Pancreas (tissue), 10 donors: Measurements from ENCODE around the gene DLX1. TPM values are rescaled to one million over a fixed set of nuclear protein-coding genes. Genes with fewer than 3 reads are reported as not detected.

Experiments used
- ATAC-seq, 4 donors: fragments of 200-7000 bp; cut with Tn5 transposase; one replicate each; pipeline versions ENCODE4 v1.8.0 to v1.9.1; 2020; ENCODE audit warnings: mild to moderate bottlenecking in 4 of 4, moderate library complexity in 4 of 4
- DNase-seq, 6 donors: peaks; one replicate each; pipeline ENCODE4 v3.0.0-alpha.2; 2020
- FAIRE-seq: peaks from 2 replicates; lab custom pipeline; 2012; peaks lifted over from hg19 to GRCh38; lab: Jason Lieb, UNC
- H3K27ac ChIP-seq, 4 donors: fragments of 200-600 bp; sonication (generic); 1 replicate in 3 of 4; 2 replicates in 1 of 4; pipeline versions ENCODE4 v1.5.0 to v1.8.0; 2020
- H3K27me3 ChIP-seq, 4 donors: fragments of 200-600 bp; one replicate each; pipeline ENCODE4 v1.8.0; 2021
- H3K36me3 ChIP-seq, 3 donors: fragments of 200-600 bp; sonication (generic) in 1 of 3; one replicate each; pipeline versions ENCODE4 v1.5.0 to v1.8.0; 2020 to 2021
- H3K4me1 ChIP-seq, 3 donors: fragments of 200-600 bp; one replicate each; pipeline ENCODE4 v1.8.0; 2021
- H3K4me3 ChIP-seq, 4 donors: fragments of 200-600 bp; sonication (generic) in 2 of 4; one replicate each; pipeline versions ENCODE4 v1.5.0 to v1.8.0; 2020 to 2021
- H3K9me3 ChIP-seq, 4 donors: fragments of 200-600 bp; one replicate each; pipeline ENCODE4 v1.8.0; 2021
- WGBS, 2 donors: extraction: QIAGEN DNeasy Blood & Tissue Kit; methylation state at CpG; one replicate each; pipeline ENCODE4 v1.1.7; 2013; 5-methylcytosine and 5-hydroxymethylcytosine counted together
- intact Hi-C, 3 donors: fragments of 100-400 bp; cut with DNase I; formaldehyde crosslinking; loops; one replicate each; pipeline versions ENCODE4 v1.11.1 to v1.14.2; 2022
- polyA plus RNA-seq, 2 donors: library from polyadenylated mRNA; stranded (reverse); fragments of 200-250 nt; gene quantifications; one replicate each; pipeline ENCODE4 v1.2.3, GENCODE V29; 2013
- total RNA-seq, 6 donors: library from RNA; stranded (reverse); fragmentation: NEBNext Ultra II Directional in 4 of 6; extraction: Animal tissue kit (Norgen Biotek cat#: 25700) in 4 of 6; gene quantifications; one replicate each; pipeline versions ENCODE4 v1.2.1 to v1.2.4, GENCODE V29; 2021 to 2023
- TF ChIP-seq, protein P1 (sequence below), 4 donors: fragments of 200-600 bp; sonication (generic) in 3 of 4; IDR thresholded peaks; one replicate each; pipeline versions ENCODE4 v1.5.0 to v1.8.0; 2021; ENCODE audit warnings: antibody characterized with exemption in 4 of 4
- donor health status: healthy with polysubstance abuse.
- donor health status: DM: no; HTN: no; CAD: no; lungs with moderate emphysema.
- donor health status: DM: no; HTN: no; CAD: no.
- donor health status: control.
- donor health status: control.
- donor health status: Bipolar disorder and iron deficiency.
- donor health status: DM: yes; HTN: yes; CAD: no.
- donor health status: DM: no; HTN: no; CAD: no.
- donor health status: DM: no; HTN: no; CAD: no.
- donor health status: DM: yes; HTN: yes; CAD: no.

DLX1 gene
- total and polyA plus RNA-seq, 8 donors, result 0.15 to 0.26 (median 0.25) TPM; not detected in 5

- no peak overlapping the region for H3K4me3 ChIP-seq
- no peaks in the 10 kb centered on the region for H3K9me3 ChIP-seq
- FAIRE-seq, result no peak
- H3K27me3 ChIP-seq, result no peaks in the 10 kb centered on the region
- no peaks in the 10 kb centered on the region for H3K36me3 ChIP-seq
- intact Hi-C loops, result no loop called here
- no peak for DNase-seq
- WGBS, 2 donors, result 95 to 97% methylated on average over 2 of the region's 2 CpGs
- TF ChIP-seq, protein P1, sequence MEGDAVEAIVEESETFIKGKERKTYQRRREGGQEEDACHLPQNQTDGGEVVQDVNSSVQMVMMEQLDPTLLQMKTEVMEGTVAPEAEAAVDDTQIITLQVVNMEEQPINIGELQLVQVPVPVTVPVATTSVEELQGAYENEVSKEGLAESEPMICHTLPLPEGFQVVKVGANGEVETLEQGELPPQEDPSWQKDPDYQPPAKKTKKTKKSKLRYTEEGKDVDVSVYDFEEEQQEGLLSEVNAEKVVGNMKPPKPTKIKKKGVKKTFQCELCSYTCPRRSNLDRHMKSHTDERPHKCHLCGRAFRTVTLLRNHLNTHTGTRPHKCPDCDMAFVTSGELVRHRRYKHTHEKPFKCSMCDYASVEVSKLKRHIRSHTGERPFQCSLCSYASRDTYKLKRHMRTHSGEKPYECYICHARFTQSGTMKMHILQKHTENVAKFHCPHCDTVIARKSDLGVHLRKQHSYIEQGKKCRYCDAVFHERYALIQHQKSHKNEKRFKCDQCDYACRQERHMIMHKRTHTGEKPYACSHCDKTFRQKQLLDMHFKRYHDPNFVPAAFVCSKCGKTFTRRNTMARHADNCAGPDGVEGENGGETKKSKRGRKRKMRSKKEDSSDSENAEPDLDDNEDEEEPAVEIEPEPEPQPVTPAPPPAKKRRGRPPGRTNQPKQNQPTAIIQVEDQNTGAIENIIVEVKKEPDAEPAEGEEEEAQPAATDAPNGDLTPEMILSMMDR (IDR thresholded peaks at IDR 0.05), result no peak
- H3K4me1 ChIP-seq, result no peaks in the 10 kb centered on the region
- no peak for ATAC-seq
- no peak overlapping the region for H3K27ac ChIP-seq
These were observed 12.6 kb upstream of the DLX1 start for GRCh38 chr2:172072706-172073105.

- no peak for DNase-seq
- H3K4me1 ChIP-seq, result no peaks in the 10 kb centered on the region
- intact Hi-C loops, result no loop called here
- TF ChIP-seq, protein P1 (IDR thresholded peaks at IDR 0.05), result no peak
- no peaks in the 10 kb centered on the region for H3K9me3 ChIP-seq
- no peak for ATAC-seq
- FAIRE-seq, result no peak
- no peak overlapping the region for H3K4me3 ChIP-seq
- peaks cover 0 to under 1% (median 0%) of the 10 kb centered on the region in 4 donors for H3K27me3 ChIP-seq
- H3K36me3 ChIP-seq, result no peaks in the 10 kb centered on the region
- H3K27ac ChIP-seq, result no peak overlapping the region
- WGBS, 2 donors, result 89 to 94% methylated on average over 4 of the region's 4 CpGs
These were observed 11.8 kb upstream of the DLX1 start for GRCh38 chr2:172073518-172073917.

DNA sequence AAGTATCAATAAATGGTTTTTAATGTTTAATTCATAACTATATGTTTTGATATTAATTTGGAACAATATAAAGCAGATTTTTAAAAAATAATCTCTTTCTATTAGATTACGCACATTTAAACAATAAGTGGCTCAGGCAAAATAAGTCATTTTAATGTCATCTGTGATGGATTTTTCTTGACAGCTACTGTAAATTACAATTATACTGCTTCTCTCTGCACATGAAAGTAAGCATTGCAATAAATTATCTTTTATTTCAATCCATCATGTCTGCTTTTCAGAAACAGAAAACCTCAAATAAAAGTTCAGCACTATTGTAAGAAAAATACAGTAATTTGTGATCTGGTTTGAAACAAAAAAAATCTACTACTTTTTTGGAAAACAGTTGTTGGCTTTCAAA, 11.1 kb upstream of the DLX1 start:
- WGBS, 2 donors, result 98 to 99% methylated on average over 1 of the region's 1 CpG
- intact Hi-C loops, result no loop called here

GRCh38 chr2:172079416-172079815, 5.9 kb upstream of the DLX1 start:
- H3K36me3 ChIP-seq, result no peaks in the 10 kb centered on the region
- FAIRE-seq (no peak), DNase-seq (no peak), ATAC-seq (no peak)
- no peak overlapping the region for H3K27ac ChIP-seq
- H3K9me3 ChIP-seq, result no peaks in the 10 kb centered on the region
- H3K4me3 ChIP-seq, result no peak overlapping the region
- intact Hi-C loops, result no loop called here
- TF ChIP-seq, protein P1 (IDR thresholded peaks at IDR 0.05), result no peak
- WGBS, 2 donors, result 93% methylated on average over 5 of the region's 5 CpGs
- H3K4me1 ChIP-seq, result peaks cover 0 to 2% (median 0%) of the 10 kb centered on the region in 3 donors
- H3K27me3 ChIP-seq, result peaks cover 0 to 55% (median 18%) of the 10 kb centered on the region in 4 donors

More for the DNA sequence above, 11.1 kb upstream of the DLX1 start:
- TF ChIP-seq, protein P1 (IDR thresholded peaks at IDR 0.05), result no peak
- Histone ChIP-seq H3K27me3 (peaks cover 0 to 7% (median 0%) of the 10 kb centered on the region in 4 donors), H3K27ac (no peak overlapping the region), H3K36me3 (no peaks in the 10 kb centered on the region), H3K4me3 (no peak overlapping the region), H3K9me3 (no peaks in the 10 kb centered on the region), H3K4me1 (no peaks in the 10 kb centered on the region)
- DNase-seq (no peak), ATAC-seq (no peak), FAIRE-seq (no peak)

GRCh38 chr2:172079838-172080640, 5.3 kb upstream of the DLX1 start:
- H3K4me3 ChIP-seq, result no peak overlapping the region
- peaks cover 0 to 61% (median 20%) of the 10 kb centered on the region in 4 donors for H3K27me3 ChIP-seq
- DNase-seq, result no peak
- no peak overlapping the region for H3K27ac ChIP-seq
- peaks cover 0 to 8% (median 0%) of the 10 kb centered on the region in 3 donors for H3K4me1 ChIP-seq
- FAIRE-seq, result no peak
- H3K36me3 ChIP-seq, result no peaks in the 10 kb centered on the region
- TF ChIP-seq, protein P1 (IDR thresholded peaks at IDR 0.05), result no peak
- no peaks in the 10 kb centered on the region for H3K9me3 ChIP-seq
- ATAC-seq, result no peak
- 42 to 48% methylated on average over 38 of the region's 38 CpGs for WGBS, 2 donors
- intact Hi-C loops, result no loop called here
